ENCODE results near the gene CNTLN.
"Not testable (repeated sequence)": the region's sequence is repeated elsewhere in the genome, so short reads cannot be mapped to it uniquely, and the experiment has no call there.

CNTLN gene

GRCh38 chr9:17322882-17323864, 188.3 kb downstream of the CNTLN start:
- H3K27me3 ChIP-seq (ENCODE audit: low read depth, low read length), result no peaks in the 10 kb centered on the region
- no peaks in the 10 kb centered on the region for H3K36me3 ChIP-seq (ENCODE audit: control insufficient read depth in 1 of 2, insufficient read depth in 2 of 2, low read length in 2 of 2)
- H3K9me3 ChIP-seq (ENCODE audit: control insufficient read depth in 1 of 2, low read length in 2 of 2), result no peaks in the 10 kb centered on the region
- H3K27ac ChIP-seq (ENCODE audit: low read length), result no peak overlapping the region
- no peaks in the 10 kb centered on the region for H3K4me1 ChIP-seq (ENCODE audit: control insufficient read depth in 1 of 2, insufficient read depth in 2 of 2, low read length in 2 of 2)
- H3K4me3 ChIP-seq (ENCODE audit: low read depth in 1 of 2, low read length in 2 of 2), result no peak overlapping the region

- Histone ChIP-seq H3K4me1 (ENCODE audit: control insufficient read depth in 1 of 2, insufficient read depth in 2 of 2, low read length in 2 of 2) (no peaks in the 10 kb centered on the region), H3K4me3 (ENCODE audit: low read depth in 1 of 2, low read length in 2 of 2) (no peak overlapping the region), H3K27ac (ENCODE audit: low read length) (no peak overlapping the region), H3K27me3 (ENCODE audit: low read depth, low read length) (no peaks in the 10 kb centered on the region), H3K9me3 (ENCODE audit: control insufficient read depth in 1 of 2, low read length in 2 of 2) (no peaks in the 10 kb centered on the region), H3K36me3 (ENCODE audit: control insufficient read depth in 1 of 2, insufficient read depth in 2 of 2, low read length in 2 of 2) (no peaks in the 10 kb centered on the region)
Observed at GRCh38 chr9:17328331-17328730, 193.5 kb downstream of the CNTLN start.

- H3K27ac ChIP-seq (ENCODE audit: low read length), result no peak overlapping the region
- no peak overlapping the region for H3K4me3 ChIP-seq (ENCODE audit: low read depth in 1 of 2, low read length in 2 of 2)
- H3K9me3 ChIP-seq (ENCODE audit: control insufficient read depth in 1 of 2, low read length in 2 of 2), result no peaks in the 10 kb centered on the region
- peaks cover 0 to 4% of the 10 kb centered on the region in 2 donors for H3K36me3 ChIP-seq (ENCODE audit: control insufficient read depth in 1 of 2, insufficient read depth in 2 of 2, low read length in 2 of 2)
- H3K27me3 ChIP-seq (ENCODE audit: low read depth, low read length), result no peaks in the 10 kb centered on the region
- no peaks in the 10 kb centered on the region for H3K4me1 ChIP-seq (ENCODE audit: control insufficient read depth in 1 of 2, insufficient read depth in 2 of 2, low read length in 2 of 2)
Observed at GRCh38 chr9:17330097-17330496, 195.3 kb downstream of the CNTLN start.

- Histone ChIP-seq H3K27ac (ENCODE audit: low read length) (no peak overlapping the region), H3K4me1 (ENCODE audit: control insufficient read depth in 1 of 2, insufficient read depth in 2 of 2, low read length in 2 of 2) (no peaks in the 10 kb centered on the region), H3K9me3 (ENCODE audit: control insufficient read depth in 1 of 2, low read length in 2 of 2) (no peaks in the 10 kb centered on the region), H3K4me3 (ENCODE audit: low read depth in 1 of 2, low read length in 2 of 2) (no peak overlapping the region), H3K27me3 (ENCODE audit: low read depth, low read length) (no peaks in the 10 kb centered on the region), H3K36me3 (ENCODE audit: control insufficient read depth in 1 of 2, insufficient read depth in 2 of 2, low read length in 2 of 2) (peaks cover 0 to 4% of the 10 kb centered on the region in 2 donors)
Observed at GRCh38 chr9:17332115-17332514, 197.3 kb downstream of the CNTLN start.

- Histone ChIP-seq H3K4me1 (ENCODE audit: control insufficient read depth in 1 of 2, insufficient read depth in 2 of 2, low read length in 2 of 2) (no peaks in the 10 kb centered on the region), H3K4me3 (ENCODE audit: low read depth in 1 of 2, low read length in 2 of 2) (no peak overlapping the region), H3K36me3 (ENCODE audit: control insufficient read depth in 1 of 2, insufficient read depth in 2 of 2, low read length in 2 of 2) (peaks cover 0 to 10% of the 10 kb centered on the region in 2 donors), H3K9me3 (ENCODE audit: control insufficient read depth in 1 of 2, low read length in 2 of 2) (no peaks in the 10 kb centered on the region), H3K27ac (ENCODE audit: low read length) (no peak overlapping the region), H3K27me3 (ENCODE audit: low read depth, low read length) (no peaks in the 10 kb centered on the region)
Observed at GRCh38 chr9:17339156-17339555, 204.3 kb downstream of the CNTLN start.

- Histone ChIP-seq H3K27me3 (ENCODE audit: low read depth, low read length) (no peaks in the 10 kb centered on the region), H3K9me3 (ENCODE audit: control insufficient read depth in 1 of 2, low read length in 2 of 2) (no peaks in the 10 kb centered on the region), H3K4me1 (ENCODE audit: control insufficient read depth in 1 of 2, insufficient read depth in 2 of 2, low read length in 2 of 2) (no peaks in the 10 kb centered on the region), H3K36me3 (ENCODE audit: control insufficient read depth in 1 of 2, insufficient read depth in 2 of 2, low read length in 2 of 2) (peaks cover 0 to 19% of the 10 kb centered on the region in 2 donors), H3K4me3 (ENCODE audit: low read depth in 1 of 2, low read length in 2 of 2) (no peak overlapping the region), H3K27ac (ENCODE audit: low read length) (no peak overlapping the region)
Observed at GRCh38 chr9:17342696-17343095, 207.9 kb downstream of the CNTLN start.

GRCh38 chr9:17349831-17350230, 215.0 kb downstream of the CNTLN start:
- peaks cover 0 to 9% of the 10 kb centered on the region in 2 donors for H3K36me3 ChIP-seq (ENCODE audit: control insufficient read depth in 1 of 2, insufficient read depth in 2 of 2, low read length in 2 of 2)
- no peaks in the 10 kb centered on the region for H3K9me3 ChIP-seq (ENCODE audit: control insufficient read depth in 1 of 2, low read length in 2 of 2)
- no peaks in the 10 kb centered on the region for H3K27me3 ChIP-seq (ENCODE audit: low read depth, low read length)
- H3K27ac ChIP-seq (ENCODE audit: low read length), result no peak overlapping the region
- H3K4me3 ChIP-seq (ENCODE audit: low read depth in 1 of 2, low read length in 2 of 2), result no peak overlapping the region
- no peaks in the 10 kb centered on the region for H3K4me1 ChIP-seq (ENCODE audit: control insufficient read depth in 1 of 2, insufficient read depth in 2 of 2, low read length in 2 of 2)

GRCh38 chr9:17354006-17354405, 219.2 kb downstream of the CNTLN start:
- not testable (repeated sequence) for H3K27me3 ChIP-seq (ENCODE audit: low read depth, low read length); H3K27ac ChIP-seq (ENCODE audit: low read length); H3K4me3 ChIP-seq (ENCODE audit: low read depth in 1 of 2, low read length in 2 of 2); H3K9me3 ChIP-seq (ENCODE audit: control insufficient read depth in 1 of 2, low read length in 2 of 2); H3K36me3 ChIP-seq (ENCODE audit: control insufficient read depth in 1 of 2, insufficient read depth in 2 of 2, low read length in 2 of 2); H3K4me1 ChIP-seq (ENCODE audit: control insufficient read depth in 1 of 2, insufficient read depth in 2 of 2, low read length in 2 of 2)

GRCh38 chr9:17361378-17361777, 226.5 kb downstream of the CNTLN start:
- H3K27me3 ChIP-seq (ENCODE audit: low read depth, low read length), result no peaks in the 10 kb centered on the region
- no peaks in the 10 kb centered on the region for H3K9me3 ChIP-seq (ENCODE audit: control insufficient read depth in 1 of 2, low read length in 2 of 2)
- no peak overlapping the region for H3K4me3 ChIP-seq (ENCODE audit: low read depth in 1 of 2, low read length in 2 of 2)
- H3K36me3 ChIP-seq (ENCODE audit: control insufficient read depth in 1 of 2, insufficient read depth in 2 of 2, low read length in 2 of 2), result no peaks in the 10 kb centered on the region
- no peak overlapping the region for H3K27ac ChIP-seq (ENCODE audit: low read length)
- H3K4me1 ChIP-seq (ENCODE audit: control insufficient read depth in 1 of 2, insufficient read depth in 2 of 2, low read length in 2 of 2), result no peaks in the 10 kb centered on the region

GRCh38 chr9:17367035-17367434, 232.2 kb downstream of the CNTLN start:
- Histone ChIP-seq H3K9me3 (ENCODE audit: control insufficient read depth in 1 of 2, low read length in 2 of 2) (no peaks in the 10 kb centered on the region), H3K27ac (ENCODE audit: low read length) (no peak overlapping the region), H3K27me3 (ENCODE audit: low read depth, low read length) (no peaks in the 10 kb centered on the region), H3K4me3 (ENCODE audit: low read depth in 1 of 2, low read length in 2 of 2) (no peak overlapping the region), H3K36me3 (ENCODE audit: control insufficient read depth in 1 of 2, insufficient read depth in 2 of 2, low read length in 2 of 2) (peaks cover 9 to 24% of the 10 kb centered on the region in 2 donors), H3K4me1 (ENCODE audit: control insufficient read depth in 1 of 2, insufficient read depth in 2 of 2, low read length in 2 of 2) (no peaks in the 10 kb centered on the region)

GRCh38 chr9:17380126-17380861, 245.5 kb downstream of the CNTLN start:
- Histone ChIP-seq H3K27me3 (ENCODE audit: low read depth, low read length) (no peaks in the 10 kb centered on the region), H3K9me3 (ENCODE audit: control insufficient read depth in 1 of 2, low read length in 2 of 2) (no peaks in the 10 kb centered on the region), H3K4me1 (ENCODE audit: control insufficient read depth in 1 of 2, insufficient read depth in 2 of 2, low read length in 2 of 2) (no peaks in the 10 kb centered on the region), H3K27ac (ENCODE audit: low read length) (no peak overlapping the region), H3K4me3 (ENCODE audit: low read depth in 1 of 2, low read length in 2 of 2) (no peak overlapping the region), H3K36me3 (ENCODE audit: control insufficient read depth in 1 of 2, insufficient read depth in 2 of 2, low read length in 2 of 2) (no peaks in the 10 kb centered on the region)
